Measurements from ENCODE around the gene DNAJC17.

The DNAJC17 gene

GRCh38 chr15:40821195-40821594, 13.9 kb upstream of the DNAJC17 start:
- H3K4me3 Mint-ChIP-seq: no peak overlapping the region
- H3K4me1 Mint-ChIP-seq: no peaks in the 10 kb centered on the region
- H3K36me3 Mint-ChIP-seq: no peaks in the 10 kb centered on the region
- H3K27ac Mint-ChIP-seq: no peak overlapping the region
- no peak for DNase-seq (ENCODE audit: low spot score in 2 of 2)
- no peak for ATAC-seq (ENCODE audit: low read depth)
- H3K27me3 Mint-ChIP-seq: no peaks in the 10 kb centered on the region
- H3K9me3 Mint-ChIP-seq: no peaks in the 10 kb centered on the region

GRCh38 chr15:40819048-40819447, 11.8 kb upstream of the DNAJC17 start:
- Mint-ChIP-seq H3K4me3 (no peak overlapping the region), H3K27me3 (no peaks in the 10 kb centered on the region), H3K9me3 (no peaks in the 10 kb centered on the region), H3K27ac (no peak overlapping the region), H3K4me1 (peaks cover 3% of the 10 kb centered on the region), H3K36me3 (peaks cover 7% of the 10 kb centered on the region)
- no peak for ATAC-seq (ENCODE audit: low read depth)
- no peak for DNase-seq (ENCODE audit: low spot score in 2 of 2)

GRCh38 chr15:40815042-40815698, 7.9 kb upstream of the DNAJC17 start:
- Mint-ChIP-seq H3K9me3 (no peaks in the 10 kb centered on the region), H3K27me3 (no peaks in the 10 kb centered on the region), H3K36me3 (peaks cover 17% of the 10 kb centered on the region), H3K27ac (no peak overlapping the region), H3K4me1 (peaks cover 3% of the 10 kb centered on the region), H3K4me3 (no peak overlapping the region)
- no peak for DNase-seq (ENCODE audit: low spot score in 2 of 2)
- no peak for ATAC-seq (ENCODE audit: low read depth)

GRCh38 chr15:40812721-40813425, 5.6 kb upstream of the DNAJC17 start:
- H3K27ac Mint-ChIP-seq: no peak overlapping the region
- peaks cover 8% of the 10 kb centered on the region for H3K4me1 Mint-ChIP-seq
- H3K9me3 Mint-ChIP-seq: no peaks in the 10 kb centered on the region
- no peak overlapping the region for H3K4me3 Mint-ChIP-seq
- H3K36me3 Mint-ChIP-seq: peaks cover 17% of the 10 kb centered on the region
- ATAC-seq (ENCODE audit: low read depth) (no peak), DNase-seq (ENCODE audit: low spot score in 2 of 2) (no peak)
- H3K27me3 Mint-ChIP-seq: no peaks in the 10 kb centered on the region

GRCh38 chr15:40808861-40809450, 1.7 kb upstream of the DNAJC17 start:
- Mint-ChIP-seq H3K9me3 (no peaks in the 10 kb centered on the region), H3K36me3 (peaks cover 10% of the 10 kb centered on the region), H3K4me1 (peaks cover 10% of the 10 kb centered on the region), H3K4me3 (no peak overlapping the region), H3K27ac (no peak overlapping the region), H3K27me3 (no peaks in the 10 kb centered on the region)
- DNase-seq (ENCODE audit: low spot score in 2 of 2) (no peak), ATAC-seq (ENCODE audit: low read depth) (no peak)

GRCh38 chr15:40807888-40808461, 702 bp upstream of the DNAJC17 start:
- no peak for DNase-seq (ENCODE audit: low spot score in 2 of 2)
- Mint-ChIP-seq H3K36me3 (peaks cover 6% of the 10 kb centered on the region), H3K4me3 (peak overlapping the region; percentile 97), H3K27me3 (no peaks in the 10 kb centered on the region), H3K4me1 (peaks cover 10% of the 10 kb centered on the region), H3K27ac (no peak overlapping the region), H3K9me3 (no peaks in the 10 kb centered on the region)
- no peak for ATAC-seq (ENCODE audit: low read depth)

- Mint-ChIP-seq H3K4me1 (peaks cover 16% of the 10 kb centered on the region), H3K27ac (peak overlapping the region; percentile 91), H3K9me3 (no peaks in the 10 kb centered on the region), H3K4me3 (peak overlapping the region; percentile 97), H3K27me3 (no peaks in the 10 kb centered on the region), H3K36me3 (peaks cover 7% of the 10 kb centered on the region)
- ATAC-seq (ENCODE audit: low read depth): no peak
- no peak for DNase-seq (ENCODE audit: low spot score in 2 of 2)
Measured at GRCh38 chr15:40806672-40807027, 623 bp downstream of the DNAJC17 start.

GRCh38 chr15:40803688-40804087, 3.6 kb downstream of the DNAJC17 start:
- ATAC-seq (ENCODE audit: low read depth): no peak
- no peaks in the 10 kb centered on the region for H3K27me3 Mint-ChIP-seq
- H3K36me3 Mint-ChIP-seq: peaks cover 7% of the 10 kb centered on the region
- H3K4me3 Mint-ChIP-seq: no peak overlapping the region
- no peaks in the 10 kb centered on the region for H3K9me3 Mint-ChIP-seq
- no peak overlapping the region for H3K27ac Mint-ChIP-seq
- H3K4me1 Mint-ChIP-seq: peaks cover 18% of the 10 kb centered on the region
- no peak for DNase-seq (ENCODE audit: low spot score in 2 of 2)

- ATAC-seq (ENCODE audit: low read depth) (no peak), DNase-seq (ENCODE audit: low spot score in 2 of 2) (no peak)
- peaks cover 11% of the 10 kb centered on the region for H3K36me3 Mint-ChIP-seq
- no peak overlapping the region for H3K4me3 Mint-ChIP-seq
- no peak overlapping the region for H3K27ac Mint-ChIP-seq
- H3K27me3 Mint-ChIP-seq: no peaks in the 10 kb centered on the region
- no peaks in the 10 kb centered on the region for H3K9me3 Mint-ChIP-seq
- peaks cover 19% of the 10 kb centered on the region for H3K4me1 Mint-ChIP-seq
Measured at GRCh38 chr15:40803076-40803475, 4.2 kb downstream of the DNAJC17 start.

- Mint-ChIP-seq H3K4me1 (peaks cover 18% of the 10 kb centered on the region), H3K4me3 (no peak overlapping the region), H3K27ac (no peak overlapping the region), H3K9me3 (no peaks in the 10 kb centered on the region), H3K36me3 (peaks cover 12% of the 10 kb centered on the region), H3K27me3 (no peaks in the 10 kb centered on the region)
- no peak for DNase-seq (ENCODE audit: low spot score in 2 of 2)
- ATAC-seq (ENCODE audit: low read depth): no peak
Measured at GRCh38 chr15:40799523-40799922, 7.8 kb downstream of the DNAJC17 start.

GRCh38 chr15:40796512-40796911, 10.8 kb downstream of the DNAJC17 start:
- ATAC-seq (ENCODE audit: low read depth) (no peak), DNase-seq (ENCODE audit: low spot score in 2 of 2) (no peak)
- Mint-ChIP-seq H3K9me3 (no peaks in the 10 kb centered on the region), H3K36me3 (peaks cover 14% of the 10 kb centered on the region), H3K27me3 (no peaks in the 10 kb centered on the region), H3K27ac (no peak overlapping the region), H3K4me3 (no peak overlapping the region), H3K4me1 (peaks cover 12% of the 10 kb centered on the region)

GRCh38 chr15:40796041-40796440, 11.2 kb downstream of the DNAJC17 start:
- Mint-ChIP-seq H3K27me3 (no peaks in the 10 kb centered on the region), H3K27ac (no peak overlapping the region), H3K9me3 (no peaks in the 10 kb centered on the region), H3K4me1 (peaks cover 11% of the 10 kb centered on the region), H3K4me3 (no peak overlapping the region), H3K36me3 (peaks cover 12% of the 10 kb centered on the region)
- DNase-seq (ENCODE audit: low spot score in 2 of 2): no peak
- no peak for ATAC-seq (ENCODE audit: low read depth)

- Mint-ChIP-seq H3K27ac (no peak overlapping the region), H3K9me3 (no peaks in the 10 kb centered on the region), H3K4me1 (peaks cover 14% of the 10 kb centered on the region), H3K4me3 (no peak overlapping the region), H3K36me3 (peaks cover 10% of the 10 kb centered on the region), H3K27me3 (no peaks in the 10 kb centered on the region)
- no peak for DNase-seq (ENCODE audit: low spot score in 2 of 2)
- no peak for ATAC-seq (ENCODE audit: low read depth)
Measured at GRCh38 chr15:40793216-40793989, 13.9 kb downstream of the DNAJC17 start.

- ATAC-seq (ENCODE audit: low read depth): no peak
- H3K4me1 Mint-ChIP-seq: peaks cover 9% of the 10 kb centered on the region
- no peak overlapping the region for H3K27ac Mint-ChIP-seq
Measured at GRCh38 chr15:40792394-40792793, 14.9 kb downstream of the DNAJC17 start.

More at GRCh38 chr15:40792394-40792793, 14.9 kb downstream of the DNAJC17 start:
- no peaks in the 10 kb centered on the region for H3K27me3 Mint-ChIP-seq
- peaks cover 6% of the 10 kb centered on the region for H3K36me3 Mint-ChIP-seq
- no peak overlapping the region for H3K4me3 Mint-ChIP-seq
- no peak for DNase-seq (ENCODE audit: low spot score in 2 of 2)
- no peaks in the 10 kb centered on the region for H3K9me3 Mint-ChIP-seq

Measured in memory B cell (primary cell).